ENCODE measurements around the gene NR1I2.

The NR1I2 gene

DNA sequence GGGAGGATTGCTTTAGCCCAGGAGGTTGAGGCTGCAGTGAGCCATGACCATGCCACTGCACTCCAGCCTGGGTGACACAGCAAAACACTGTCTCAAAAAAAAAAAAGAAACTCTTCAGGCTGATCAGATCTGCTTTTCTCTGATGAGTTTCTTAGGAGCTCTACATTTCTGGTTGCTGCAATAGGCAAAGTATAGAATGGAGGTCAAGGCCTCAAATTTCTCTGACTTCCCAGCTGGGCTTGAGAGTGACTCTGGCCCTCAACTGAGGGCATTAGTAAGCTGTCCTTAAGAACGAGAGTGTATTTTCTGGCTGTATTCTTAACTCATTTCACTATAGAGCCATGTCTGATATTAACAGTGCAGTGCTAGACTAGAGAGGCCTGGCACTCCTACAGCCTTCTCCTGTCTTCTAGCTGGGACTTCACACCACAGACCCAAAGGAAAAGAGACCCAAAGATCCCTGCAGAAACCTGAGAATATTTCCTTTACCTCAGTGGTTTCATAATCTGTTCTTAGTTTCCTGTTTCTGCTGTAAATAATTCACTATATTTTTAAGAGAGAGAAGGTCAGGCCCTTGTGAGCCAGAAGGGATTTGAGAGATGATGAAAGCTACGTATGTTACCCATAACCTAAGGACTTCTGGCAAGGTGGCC is 2.0 kb upstream of the NR1I2 start:
- DNase-seq = no peak

- no peak for DNase-seq
Measured at GRCh38 chr3:119782460-119782859, 559 bp downstream of the NR1I2 start.

- DNase-seq = no peak
Measured at GRCh38 chr3:119783255-119783654, 1.4 kb downstream of the NR1I2 start.

- no peak for DNase-seq
Measured at GRCh38 chr3:119783883-119784282, 2.0 kb downstream of the NR1I2 start.

DNA sequence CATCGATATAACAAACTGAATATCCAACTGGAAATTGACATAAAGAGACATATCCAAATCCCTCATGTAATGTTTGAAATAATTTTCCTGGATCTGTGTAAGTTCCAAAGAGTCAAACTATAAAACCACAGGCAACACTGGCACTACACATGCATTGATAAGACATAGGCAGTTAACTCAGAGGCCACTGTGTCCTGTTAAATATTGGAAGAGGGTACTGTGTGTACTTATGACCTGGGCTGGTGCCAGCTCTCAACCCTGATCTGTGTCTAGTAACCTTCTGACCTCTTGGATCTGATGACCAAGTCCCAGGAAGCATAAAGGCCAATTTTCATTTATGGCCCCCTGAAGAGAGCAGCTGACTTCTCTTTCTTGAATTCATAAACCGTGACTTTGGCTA is 4.5 kb downstream of the NR1I2 start:
- DNase-seq = no peak

- DNase-seq = no peak
Measured at GRCh38 chr3:119790369-119790768, 8.5 kb downstream of the NR1I2 start.

DNA sequence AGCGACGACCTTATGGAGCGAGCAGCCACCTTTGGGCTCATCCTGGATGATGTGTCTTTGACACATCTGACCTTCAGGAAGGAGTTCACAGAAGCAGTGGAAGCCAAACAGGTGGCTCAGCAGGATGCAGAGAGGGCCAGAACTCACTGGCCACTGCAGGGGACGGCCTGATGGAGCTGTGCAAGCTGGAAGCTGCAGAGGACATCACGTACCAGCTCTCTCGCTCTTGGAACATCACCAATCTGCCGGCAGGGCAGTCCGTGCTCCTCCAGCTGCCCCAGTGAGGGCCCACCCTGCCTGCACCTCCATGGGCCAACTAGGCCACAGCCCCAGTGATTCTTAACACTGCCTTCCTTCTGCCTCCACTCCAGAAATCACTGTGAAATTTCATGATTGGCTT is 10.4 kb downstream of the NR1I2 start:
- no peak for DNase-seq

DNA sequence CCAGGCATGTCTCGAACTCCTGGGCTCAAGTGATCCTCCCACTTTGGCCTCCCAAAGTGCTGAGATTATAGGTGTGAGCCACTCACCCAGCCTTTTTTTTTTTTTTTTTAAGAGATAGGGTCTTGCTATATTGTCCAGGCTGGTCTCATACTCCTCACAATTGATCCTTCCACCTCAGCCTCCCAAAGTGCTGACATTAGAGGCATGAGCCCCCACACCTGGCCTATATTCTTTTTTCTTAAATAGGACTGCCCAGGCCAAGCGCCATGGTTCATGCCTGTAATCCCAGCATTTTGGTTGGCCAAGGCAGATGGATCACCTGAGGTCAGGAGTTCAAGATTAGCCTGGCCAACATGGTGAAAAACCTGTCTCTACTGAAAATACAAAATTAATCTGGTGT is 12.5 kb downstream of the NR1I2 start:
- DNase-seq = no peak

DNA sequence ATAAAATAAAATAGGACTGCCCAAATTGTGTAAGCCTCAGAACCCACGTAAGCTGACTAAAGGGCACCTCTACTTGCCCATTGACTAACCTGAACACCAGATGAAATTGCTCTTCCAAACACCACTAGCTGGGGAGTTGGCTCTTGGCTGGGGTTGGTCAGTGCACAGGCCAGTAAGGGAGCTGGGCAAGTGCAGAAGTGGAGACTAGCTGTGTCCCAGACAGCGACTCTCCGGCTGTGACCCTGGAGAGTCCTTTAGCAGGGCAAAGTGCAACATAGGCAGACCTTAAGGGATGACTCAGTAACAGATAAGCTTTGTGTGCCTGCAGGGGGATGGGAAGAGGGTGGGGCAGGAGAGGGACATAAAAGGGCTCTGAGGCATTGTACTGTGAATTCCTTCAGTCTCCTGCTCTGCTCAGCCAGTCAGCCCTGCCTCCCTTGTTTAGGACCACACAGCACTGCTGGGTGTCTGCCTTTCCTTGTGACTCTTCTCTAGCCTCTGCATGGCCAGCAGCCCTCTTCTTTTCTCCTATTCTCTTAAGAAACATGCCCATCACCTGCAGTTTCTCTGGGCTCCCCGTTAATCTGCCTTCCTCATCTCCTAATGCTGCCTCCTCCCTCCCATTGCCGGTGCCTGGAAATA is 13.2 kb downstream of the NR1I2 start:
- DNase-seq = no peak

GRCh38 chr3:119795849-119796248 is 13.9 kb downstream of the NR1I2 start:
- DNase-seq = no peak

DNA sequence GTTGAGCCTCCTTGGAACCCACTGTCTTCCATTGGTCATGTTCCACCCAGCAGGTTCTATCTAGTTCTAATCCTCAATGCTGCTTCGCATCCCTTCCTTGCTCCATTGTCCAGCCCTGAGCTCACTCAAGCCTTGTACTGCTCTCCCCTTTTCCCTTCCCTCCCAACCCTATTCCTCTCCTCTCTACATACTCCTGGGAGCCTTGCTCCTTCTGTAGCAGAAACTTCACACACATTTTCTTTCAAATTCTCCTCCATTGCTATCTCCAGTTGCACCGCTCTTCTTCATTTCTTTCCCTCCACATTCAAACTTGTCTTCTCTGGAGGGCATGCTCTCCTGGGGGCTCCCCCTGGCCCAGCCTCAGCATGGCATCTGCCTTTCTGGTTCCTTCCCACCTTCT is 14.5 kb downstream of the NR1I2 start:
- DNase-seq = no peak

- no peak for DNase-seq
Measured at GRCh38 chr3:119796785-119797184, 14.9 kb downstream of the NR1I2 start.

DNA sequence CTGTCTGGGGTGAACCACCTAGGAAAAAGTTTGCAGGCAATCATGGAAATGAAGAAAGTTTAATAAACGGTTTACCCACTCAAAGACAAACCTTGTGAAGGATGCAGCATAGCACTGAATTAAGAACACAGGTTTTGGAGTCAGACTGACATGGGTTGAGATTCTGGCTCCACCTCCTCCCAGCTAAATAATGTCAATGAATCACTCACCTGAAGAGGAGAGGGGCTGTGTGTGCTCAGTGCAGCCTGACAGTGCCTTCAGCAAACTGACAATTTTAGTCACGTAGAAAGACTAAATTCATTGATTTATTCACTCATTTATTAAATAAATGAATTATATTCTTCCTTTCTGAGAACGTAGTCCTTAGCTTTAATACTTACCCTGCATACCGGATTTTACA is 18.9 kb downstream of the NR1I2 start:
- DNase-seq = no peak

- no peak for DNase-seq
Measured at GRCh38 chr3:119808244-119808643, 26.3 kb downstream of the NR1I2 start.

- DNase-seq = no peak
Measured at GRCh38 chr3:119808843-119809242, 26.9 kb downstream of the NR1I2 start.

DNA sequence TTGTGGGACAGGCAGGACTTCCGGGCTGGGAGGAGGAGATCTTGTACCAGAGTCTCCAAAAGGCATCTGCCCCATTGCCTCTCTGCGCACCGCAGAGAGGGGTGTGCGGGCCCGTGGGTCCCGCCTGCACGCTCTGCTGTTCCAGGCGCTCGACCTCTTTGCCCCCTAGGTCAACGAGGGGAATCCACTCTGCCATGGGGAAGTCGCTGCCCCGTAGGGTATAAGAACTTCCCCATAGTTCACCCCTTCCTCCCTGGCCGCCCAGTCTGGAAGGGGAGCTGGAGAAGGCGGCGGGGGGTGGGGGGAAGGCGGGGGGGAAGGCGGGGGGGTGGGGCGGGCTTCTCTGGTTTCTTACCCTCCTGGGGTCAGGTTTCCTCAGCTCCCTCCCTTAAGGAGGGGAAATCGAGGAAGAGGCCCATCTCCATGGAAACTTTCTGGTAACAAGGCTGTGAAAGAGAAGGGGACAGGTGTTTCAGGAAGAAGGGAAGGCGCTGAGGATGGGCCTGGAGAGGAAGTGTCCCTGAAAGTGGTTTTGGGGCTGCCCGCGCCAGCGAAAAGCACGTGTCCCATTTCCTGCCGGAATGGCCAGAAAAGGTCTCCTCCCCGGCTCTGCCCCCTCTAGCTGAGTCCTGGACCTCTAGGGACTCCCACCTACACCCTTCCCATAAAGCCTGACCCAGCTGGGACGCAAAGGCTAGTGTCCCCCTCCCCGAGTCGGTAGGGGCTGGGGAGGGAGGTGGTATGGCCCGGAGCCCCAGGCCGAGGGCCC is 27.5 kb downstream of the NR1I2 start:
- DNase-seq = no peak

- peak; percentile 43 for DNase-seq
Measured at GRCh38 chr3:119810018-119810435, 28.1 kb downstream of the NR1I2 start.

- DNase-seq = no peak
Measured at GRCh38 chr3:119812491-119813058, 30.7 kb downstream of the NR1I2 start.

DNA sequence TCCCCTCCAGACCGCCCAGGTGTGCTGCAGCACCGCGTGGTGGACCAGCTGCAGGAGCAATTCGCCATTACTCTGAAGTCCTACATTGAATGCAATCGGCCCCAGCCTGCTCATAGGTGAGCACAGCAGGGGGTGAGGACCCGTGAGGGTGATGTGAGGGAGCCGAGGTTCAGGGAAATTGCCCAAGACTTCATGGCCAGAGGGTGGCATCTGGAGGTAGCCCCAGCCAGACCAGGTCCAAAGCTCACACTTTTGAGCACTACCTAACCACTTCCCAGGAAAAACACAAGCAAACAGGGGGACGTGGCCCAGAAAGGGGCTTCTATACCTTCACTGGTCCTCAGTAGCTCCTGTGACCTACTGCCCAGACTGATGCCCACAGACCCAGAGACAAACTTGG is 33.8 kb downstream of the NR1I2 start:
- no peak for DNase-seq

DNA sequence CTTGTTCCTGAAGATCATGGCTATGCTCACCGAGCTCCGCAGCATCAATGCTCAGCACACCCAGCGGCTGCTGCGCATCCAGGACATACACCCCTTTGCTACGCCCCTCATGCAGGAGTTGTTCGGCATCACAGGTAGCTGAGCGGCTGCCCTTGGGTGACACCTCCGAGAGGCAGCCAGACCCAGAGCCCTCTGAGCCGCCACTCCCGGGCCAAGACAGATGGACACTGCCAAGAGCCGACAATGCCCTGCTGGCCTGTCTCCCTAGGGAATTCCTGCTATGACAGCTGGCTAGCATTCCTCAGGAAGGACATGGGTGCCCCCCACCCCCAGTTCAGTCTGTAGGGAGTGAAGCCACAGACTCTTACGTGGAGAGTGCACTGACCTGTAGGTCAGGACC is 35.2 kb downstream of the NR1I2 start:
- DNase-seq = no peak

- DNase-seq = no peak
Measured at GRCh38 chr3:119817583-119818363, 35.9 kb downstream of the NR1I2 start.

- DNase-seq = no peak
Measured at GRCh38 chr3:119818937-119819336, 37.0 kb downstream of the NR1I2 start.

- no peak for DNase-seq
Measured at GRCh38 chr3:119819806-119820205, 37.9 kb downstream of the NR1I2 start.

All from CD4-positive, alpha-beta T cell treated with Interleukin-21 for 1 hour (primary cell).